ENCODE results near the gene CCDC126. TPM values are rescaled to one million over a fixed set of nuclear protein-coding genes. Genes with fewer than 3 reads are reported as not detected.

The CCDC126 gene
- total RNA-seq, 3 donors from 2014 or later: 7.3 to 16.8 (median 10.4) TPM

GRCh38 chr7:23600236-23600635 is 3.1 kb downstream of the CCDC126 start:
- peaks cover 9% of the 10 kb centered on the region for H3K4me1 ChIP-seq (ENCODE audit: low read depth)
- H3K9me3 ChIP-seq: no peaks in the 10 kb centered on the region
- no peak for DNase-seq
- TF ChIP-seq CTCF (IDR thresholded peaks at IDR 0.05): no peak
- no peak for ATAC-seq
- no peaks in the 10 kb centered on the region for H3K36me3 ChIP-seq (ENCODE audit: low read depth)
- H3K4me3 ChIP-seq: no peak overlapping the region
- intact Hi-C loops (cut with DNase I, micrococcal nuclease): no loop called here

- Histone ChIP-seq H3K4me3 (no peak overlapping the region), H3K9me3 (no peaks in the 10 kb centered on the region), H3K36me3 (ENCODE audit: low read depth) (no peaks in the 10 kb centered on the region), H3K4me1 (ENCODE audit: low read depth) (peaks cover 1% of the 10 kb centered on the region)
- no peak for TF ChIP-seq CTCF (IDR thresholded peaks at IDR 0.05)
- intact Hi-C loops (cut with DNase I, micrococcal nuclease): no loop called here
- no peak for ATAC-seq
- no peak for DNase-seq
These were observed 6.6 kb downstream of the CCDC126 start for GRCh38 chr7:23603632-23604295.

- H3K36me3 ChIP-seq (ENCODE audit: low read depth): no peaks in the 10 kb centered on the region
- no peak for DNase-seq
- no peaks in the 10 kb centered on the region for H3K4me1 ChIP-seq (ENCODE audit: low read depth)
- no peak for ATAC-seq
- no peak overlapping the region for H3K4me3 ChIP-seq
- no peaks in the 10 kb centered on the region for H3K9me3 ChIP-seq
- intact Hi-C loops (cut with DNase I, micrococcal nuclease): no loop called here
- no peak for TF ChIP-seq CTCF (IDR thresholded peaks at IDR 0.05)
These were observed 7.1 kb downstream of the CCDC126 start for GRCh38 chr7:23604296-23604640.

- Histone ChIP-seq H3K36me3 (ENCODE audit: low read depth) (no peaks in the 10 kb centered on the region), H3K4me1 (ENCODE audit: low read depth) (no peaks in the 10 kb centered on the region), H3K4me3 (no peak overlapping the region), H3K9me3 (no peaks in the 10 kb centered on the region)
- intact Hi-C loops (cut with DNase I, micrococcal nuclease): no loop called here
- ATAC-seq: no peak
- no peak for TF ChIP-seq CTCF (IDR thresholded peaks at IDR 0.05)
- no peak for DNase-seq
These were observed 9.9 kb downstream of the CCDC126 start for GRCh38 chr7:23607130-23607529.

GRCh38 chr7:23607866-23608265 is 10.7 kb downstream of the CCDC126 start:
- no peak for ATAC-seq
- TF ChIP-seq CTCF (IDR thresholded peaks at IDR 0.05): no peak

GRCh38 chr7:23615331-23615730 is 18.1 kb downstream of the CCDC126 start:
- no peak overlapping the region for H3K4me3 ChIP-seq
- ATAC-seq (no peak), DNase-seq (no peak)
- no peak for TF ChIP-seq CTCF (IDR thresholded peaks at IDR 0.05)
- no peaks in the 10 kb centered on the region for H3K36me3 ChIP-seq (ENCODE audit: low read depth)
- H3K4me1 ChIP-seq (ENCODE audit: low read depth): no peaks in the 10 kb centered on the region
- H3K9me3 ChIP-seq: peaks cover 8% of the 10 kb centered on the region
- intact Hi-C loops (cut with DNase I, micrococcal nuclease): no loop called here

More at GRCh38 chr7:23607866-23608265, 10.7 kb downstream of the CCDC126 start:
- no peak overlapping the region for H3K4me3 ChIP-seq
- H3K36me3 ChIP-seq (ENCODE audit: low read depth): no peaks in the 10 kb centered on the region
- intact Hi-C loops (cut with DNase I, micrococcal nuclease): no loop called here
- no peak for DNase-seq
- no peaks in the 10 kb centered on the region for H3K4me1 ChIP-seq (ENCODE audit: low read depth)
- no peaks in the 10 kb centered on the region for H3K9me3 ChIP-seq
